ENCODE measurements around the gene ANTXR2.
"Not testable (repeated sequence)": the region's sequence is repeated elsewhere in the genome, so short reads cannot be mapped to it uniquely, and the experiment has no call there.

DNA sequence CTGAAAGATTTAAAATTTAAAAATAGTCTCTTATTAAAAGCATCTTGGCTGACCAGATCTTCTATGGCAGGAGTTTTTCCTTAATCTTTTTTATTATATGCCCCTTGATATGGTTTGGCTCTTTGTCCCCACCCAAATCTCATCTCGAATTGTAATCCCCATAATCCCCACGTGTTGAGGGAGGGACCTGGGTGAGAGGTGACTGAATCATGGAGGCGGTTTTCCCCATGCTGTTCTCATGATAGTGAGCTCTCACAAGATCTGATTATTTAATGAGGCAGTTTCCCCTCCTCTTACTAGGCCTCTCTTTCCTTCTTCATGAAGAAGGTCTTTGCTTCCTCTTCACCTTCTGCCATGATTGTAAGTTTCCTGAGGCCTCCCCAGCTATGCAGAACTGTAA, 74.0 kb downstream of the ANTXR2 start:
- not testable (repeated sequence) for TF ChIP-seq EZH2phosphoT487 (IDR thresholded peaks at IDR 0.05; ENCODE audit: borderline replicate concordance, low read depth, low read length)
- TF ChIP-seq, protein P1, sequence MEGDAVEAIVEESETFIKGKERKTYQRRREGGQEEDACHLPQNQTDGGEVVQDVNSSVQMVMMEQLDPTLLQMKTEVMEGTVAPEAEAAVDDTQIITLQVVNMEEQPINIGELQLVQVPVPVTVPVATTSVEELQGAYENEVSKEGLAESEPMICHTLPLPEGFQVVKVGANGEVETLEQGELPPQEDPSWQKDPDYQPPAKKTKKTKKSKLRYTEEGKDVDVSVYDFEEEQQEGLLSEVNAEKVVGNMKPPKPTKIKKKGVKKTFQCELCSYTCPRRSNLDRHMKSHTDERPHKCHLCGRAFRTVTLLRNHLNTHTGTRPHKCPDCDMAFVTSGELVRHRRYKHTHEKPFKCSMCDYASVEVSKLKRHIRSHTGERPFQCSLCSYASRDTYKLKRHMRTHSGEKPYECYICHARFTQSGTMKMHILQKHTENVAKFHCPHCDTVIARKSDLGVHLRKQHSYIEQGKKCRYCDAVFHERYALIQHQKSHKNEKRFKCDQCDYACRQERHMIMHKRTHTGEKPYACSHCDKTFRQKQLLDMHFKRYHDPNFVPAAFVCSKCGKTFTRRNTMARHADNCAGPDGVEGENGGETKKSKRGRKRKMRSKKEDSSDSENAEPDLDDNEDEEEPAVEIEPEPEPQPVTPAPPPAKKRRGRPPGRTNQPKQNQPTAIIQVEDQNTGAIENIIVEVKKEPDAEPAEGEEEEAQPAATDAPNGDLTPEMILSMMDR (conservative IDR thresholded peaks at IDR 0.05; ENCODE audit: low read length) = not testable (repeated sequence)
